HG03520 (cell line): ENCODE results near the gene DSCAM.

Experiments
- ATAC-seq: cut with Tn5 transposase; IDR thresholded peaks from one replicate; pipeline ENCODE4 v1.9.1; 2021; ENCODE audit warnings: mild to moderate bottlenecking, moderate library complexity; ENCODE audit not compliant: unreplicated experiment

Gene DSCAM

GRCh38 chr21:40672602-40673001 lies 174.4 kb downstream of the DSCAM start:
- no peak for ATAC-seq

GRCh38 chr21:40671716-40672115 lies 175.2 kb downstream of the DSCAM start:
- ATAC-seq: no peak

- ATAC-seq: no peak
Observed at GRCh38 chr21:40668555-40669275, 178.2 kb downstream of the DSCAM start.

- ATAC-seq: no peak
Observed at GRCh38 chr21:40667967-40668366, 179.0 kb downstream of the DSCAM start.

- no peak for ATAC-seq
Observed at GRCh38 chr21:40662889-40663288, 184.1 kb downstream of the DSCAM start.

- no peak for ATAC-seq
Observed at GRCh38 chr21:40660461-40660860, 186.5 kb downstream of the DSCAM start.

- no peak for ATAC-seq
Observed at GRCh38 chr21:40658311-40658710, 188.6 kb downstream of the DSCAM start.

GRCh38 chr21:40652436-40652835 lies 194.5 kb downstream of the DSCAM start:
- no peak for ATAC-seq

GRCh38 chr21:40647706-40648105 lies 199.3 kb downstream of the DSCAM start:
- ATAC-seq: no peak

- no peak for ATAC-seq
Observed at GRCh38 chr21:40646651-40647050, 200.3 kb downstream of the DSCAM start.

GRCh38 chr21:40641042-40641441 lies 205.9 kb downstream of the DSCAM start:
- no peak for ATAC-seq

GRCh38 chr21:40640266-40640789 lies 206.6 kb downstream of the DSCAM start:
- ATAC-seq: no peak

GRCh38 chr21:40639616-40640194 lies 207.3 kb downstream of the DSCAM start:
- no peak for ATAC-seq

GRCh38 chr21:40638466-40639251 lies 208.3 kb downstream of the DSCAM start:
- no peak for ATAC-seq

GRCh38 chr21:40636026-40636425 lies 210.9 kb downstream of the DSCAM start:
- ATAC-seq: no peak

GRCh38 chr21:40635391-40635790 lies 211.6 kb downstream of the DSCAM start:
- no peak for ATAC-seq

GRCh38 chr21:40634141-40634540 lies 212.8 kb downstream of the DSCAM start:
- ATAC-seq: no peak

GRCh38 chr21:40633048-40633447 lies 213.9 kb downstream of the DSCAM start:
- no peak for ATAC-seq

GRCh38 chr21:40631211-40631610 lies 215.7 kb downstream of the DSCAM start:
- ATAC-seq: no peak

- no peak for ATAC-seq
Observed at GRCh38 chr21:40625991-40626390, 221.0 kb downstream of the DSCAM start.

GRCh38 chr21:40623528-40623927 lies 223.4 kb downstream of the DSCAM start:
- ATAC-seq: no peak

- ATAC-seq: no peak
Observed at GRCh38 chr21:40622531-40622930, 224.4 kb downstream of the DSCAM start.
